MCF 10A (cell line): Measurements from ENCODE around the gene IQCM. TPM values are rescaled to one million over a fixed set of nuclear protein-coding genes. Genes with fewer than 3 reads are reported as not detected.
A peak's percentile ranks its signal among the peaks of the same experiment; 100 is the strongest.

ENCODE experiments used
- BruUV-seq: library from RNA; stranded (reverse); fragments of 400-500 nt; replicated peaks from 2 replicates; lab custom pipeline; 2021; lab: Mats Ljungman, UMichigan
- CTCF ChIA-PET: fragments of 300-600 bp; sonication (Branson Sonifier 250); formaldehyde crosslinking; extraction: SDS; loops from one replicate; lab custom pipeline; 2021; ENCODE audit warnings: antibody characterized with exemption, inconsistent platforms; lab: Yijun Ruan, JAX
- POLR2A ChIA-PET: fragments of 300-600, 350-650 bp; sonication (Branson Sonifier 250); formaldehyde crosslinking; extraction: SDS; loops from one replicate; lab custom pipeline; 2020; ENCODE audit warnings: antibody characterized with exemption, inconsistent platforms; lab: Yijun Ruan, JAX
- DNase-seq: peaks from one replicate; pipeline ENCODE4 v3.0.0-alpha.2; 2018; ENCODE audit not compliant: unreplicated experiment
- H3K27ac Mint-ChIP-seq: one replicate; pipeline ENCODE4 v1.8.0; 2022; ENCODE audit warnings: mild to moderate bottlenecking, low read depth, mixed read lengths; ENCODE audit not compliant: unreplicated experiment
- H3K27me3 Mint-ChIP-seq: one replicate; pipeline ENCODE4 v1.8.0; 2022; ENCODE audit warnings: mixed read lengths; ENCODE audit not compliant: insufficient read depth, unreplicated experiment
- H3K36me3 Mint-ChIP-seq: one replicate; pipeline ENCODE4 v1.8.0; 2022; ENCODE audit warnings: mild to moderate bottlenecking, moderate library complexity, mixed read lengths; ENCODE audit not compliant: insufficient read depth, unreplicated experiment
- H3K4me1 Mint-ChIP-seq: one replicate; pipeline ENCODE4 v1.8.0; 2022; ENCODE audit warnings: mixed read lengths; ENCODE audit not compliant: insufficient read depth, unreplicated experiment
- H3K4me3 Mint-ChIP-seq: one replicate; pipeline ENCODE4 v1.8.0; 2022; ENCODE audit warnings: mild to moderate bottlenecking, moderate library complexity, mixed read lengths; ENCODE audit not compliant: unreplicated experiment
- H3K9me3 Mint-ChIP-seq: one replicate; pipeline ENCODE4 v1.8.0; 2022; ENCODE audit warnings: mixed read lengths; ENCODE audit not compliant: unreplicated experiment
- intact Hi-C: fragments of 100-400 bp; cut with micrococcal nuclease; formaldehyde crosslinking; loops from 2 replicates; pipeline ENCODE4 v1.14.1; 2022
- total RNA-seq: library from RNA; stranded (reverse); gene quantifications from 2 replicates; pipeline ENCODE4 v1.2.3, GENCODE V29; 2022
- TF ChIP-seq, protein P1 (sequence below): fragments of 200-600 bp; IDR thresholded peaks from one replicate; pipeline ENCODE4 v1.8.0; 2022; ENCODE audit warnings: antibody characterized with exemption, mild to moderate bottlenecking; ENCODE audit not compliant: unreplicated experiment

Gene IQCM
- total RNA-seq, 1 experiment from 2014 or later, result not detected

DNA sequence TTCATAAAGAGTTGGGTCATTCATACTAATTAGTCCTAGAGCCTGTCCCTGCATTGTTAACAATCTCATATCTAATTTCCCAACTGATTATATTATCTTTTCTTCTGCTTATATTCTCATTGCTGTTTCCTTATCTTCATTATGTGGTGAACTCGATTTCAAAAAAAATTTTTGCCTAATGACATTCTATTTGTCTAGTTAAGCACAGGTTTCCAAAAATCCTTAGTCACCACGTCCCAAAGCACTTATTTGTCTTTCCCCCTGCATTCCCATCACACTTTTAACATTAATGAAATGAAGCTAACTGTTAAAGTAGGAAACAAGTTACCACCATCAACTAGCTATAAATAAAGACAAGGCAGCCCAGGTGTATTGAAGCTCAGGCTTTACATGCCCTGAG lies 131.1 kb downstream of the IQCM start:
- CTCF ChIA-PET, result no interaction called here
- intact Hi-C loops, result no loop called here
- Mint-ChIP-seq H3K36me3 (no peaks in the 10 kb centered on the region), H3K9me3 (peaks cover 5% of the 10 kb centered on the region), H3K27ac (no peak overlapping the region), H3K27me3 (no peaks in the 10 kb centered on the region), H3K4me3 (no peak overlapping the region), H3K4me1 (no peaks in the 10 kb centered on the region)
- TF ChIP-seq, protein P1, sequence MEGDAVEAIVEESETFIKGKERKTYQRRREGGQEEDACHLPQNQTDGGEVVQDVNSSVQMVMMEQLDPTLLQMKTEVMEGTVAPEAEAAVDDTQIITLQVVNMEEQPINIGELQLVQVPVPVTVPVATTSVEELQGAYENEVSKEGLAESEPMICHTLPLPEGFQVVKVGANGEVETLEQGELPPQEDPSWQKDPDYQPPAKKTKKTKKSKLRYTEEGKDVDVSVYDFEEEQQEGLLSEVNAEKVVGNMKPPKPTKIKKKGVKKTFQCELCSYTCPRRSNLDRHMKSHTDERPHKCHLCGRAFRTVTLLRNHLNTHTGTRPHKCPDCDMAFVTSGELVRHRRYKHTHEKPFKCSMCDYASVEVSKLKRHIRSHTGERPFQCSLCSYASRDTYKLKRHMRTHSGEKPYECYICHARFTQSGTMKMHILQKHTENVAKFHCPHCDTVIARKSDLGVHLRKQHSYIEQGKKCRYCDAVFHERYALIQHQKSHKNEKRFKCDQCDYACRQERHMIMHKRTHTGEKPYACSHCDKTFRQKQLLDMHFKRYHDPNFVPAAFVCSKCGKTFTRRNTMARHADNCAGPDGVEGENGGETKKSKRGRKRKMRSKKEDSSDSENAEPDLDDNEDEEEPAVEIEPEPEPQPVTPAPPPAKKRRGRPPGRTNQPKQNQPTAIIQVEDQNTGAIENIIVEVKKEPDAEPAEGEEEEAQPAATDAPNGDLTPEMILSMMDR, result no peak
- BruUV-seq, result no TSS peak
- POLR2A ChIA-PET, result no interaction called here
- DNase-seq, result no peak

DNA sequence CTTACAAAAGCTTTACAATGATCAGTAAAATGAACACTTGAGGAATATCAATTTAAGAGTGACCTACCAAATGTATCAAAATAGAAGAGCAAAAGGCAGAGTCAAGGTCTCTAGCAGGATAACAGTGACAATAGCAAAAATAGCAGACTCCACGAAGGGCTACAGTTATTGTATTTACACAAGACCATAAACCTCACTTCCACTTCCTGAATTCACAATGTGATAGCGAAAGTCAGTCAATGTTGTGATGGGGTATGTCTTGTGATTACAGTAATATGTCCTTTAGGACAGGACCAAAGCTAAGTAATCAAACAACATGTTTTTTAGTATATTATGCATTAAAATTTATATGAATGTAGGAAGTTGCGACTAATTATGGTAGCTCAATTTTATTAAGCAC lies 139.6 kb downstream of the IQCM start:
- no peak for DNase-seq
- no peak overlapping the region for H3K27ac Mint-ChIP-seq
- H3K9me3 Mint-ChIP-seq, result no peaks in the 10 kb centered on the region
- H3K36me3 Mint-ChIP-seq, result no peaks in the 10 kb centered on the region
- no peak overlapping the region for H3K4me3 Mint-ChIP-seq
- ChIA-PET POLR2A (interaction anchor here (0.6 kb wide), 1 partner anchor 13 kb away, joined by 3 read pairs; no protein-coding TSS in a partner anchor), CTCF (interaction anchor here (0.6 to 0.7 kb wide), 2 partner anchors 9 to 15 kb away, joined by 3 to 4 read pairs; no protein-coding TSS in a partner anchor)
- intact Hi-C loops, result no loop called here
- TF ChIP-seq, protein P1, result no peak
- H3K27me3 Mint-ChIP-seq, result no peaks in the 10 kb centered on the region
- BruUV-seq, result no TSS peak
- H3K4me1 Mint-ChIP-seq, result no peaks in the 10 kb centered on the region

DNA sequence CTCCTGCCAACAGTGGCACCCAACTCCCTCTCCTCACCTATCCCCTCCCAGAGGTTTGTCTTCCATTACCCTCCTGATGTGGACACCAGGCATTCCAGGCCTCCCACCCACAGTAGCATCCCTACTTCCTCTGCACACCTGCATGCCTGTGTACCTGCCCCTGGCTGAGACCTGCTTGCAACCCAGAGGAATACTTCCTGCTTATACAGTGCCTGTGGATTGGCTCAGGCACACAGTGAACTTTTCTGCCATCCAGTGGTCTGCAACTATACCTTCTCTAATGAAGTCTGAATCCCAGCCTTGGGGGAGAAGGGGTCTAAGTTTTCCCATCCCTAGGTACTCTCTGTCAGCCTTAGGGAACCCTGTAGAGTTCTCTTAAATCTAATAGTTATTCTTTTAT lies 169.9 kb downstream of the IQCM start:
- ChIA-PET CTCF (no interaction called here), POLR2A (no interaction called here)
- intact Hi-C loops, result no loop called here
- no peaks in the 10 kb centered on the region for H3K9me3 Mint-ChIP-seq
- H3K27me3 Mint-ChIP-seq, result no peaks in the 10 kb centered on the region
- no peak overlapping the region for H3K4me3 Mint-ChIP-seq
- TF ChIP-seq, protein P1, result no peak
- peak; percentile 4 for DNase-seq
- H3K4me1 Mint-ChIP-seq, result no peaks in the 10 kb centered on the region
- no peak overlapping the region for H3K27ac Mint-ChIP-seq
- no peaks in the 10 kb centered on the region for H3K36me3 Mint-ChIP-seq
- BruUV-seq, result no TSS peak

DNA sequence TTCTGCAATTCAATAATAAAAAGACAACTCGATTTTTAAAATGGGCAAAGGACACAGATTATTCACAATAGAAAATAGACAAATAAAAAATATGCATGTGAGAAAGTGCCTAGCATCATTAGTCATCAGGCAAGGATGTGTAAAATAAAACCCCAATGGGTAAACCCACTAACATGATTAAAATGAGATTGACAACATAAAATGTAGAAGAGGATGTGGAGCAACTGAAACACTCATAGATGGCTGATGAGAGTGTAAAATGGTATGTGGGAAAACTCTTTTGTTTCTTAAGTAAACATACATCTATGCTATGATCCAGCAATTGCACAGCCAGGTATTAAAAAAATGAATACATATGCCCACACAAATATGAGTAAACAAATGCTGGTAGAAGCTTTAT lies 177.6 kb downstream of the IQCM start:
- Mint-ChIP-seq H3K27me3 (no peaks in the 10 kb centered on the region), H3K4me3 (no peak overlapping the region), H3K36me3 (no peaks in the 10 kb centered on the region), H3K27ac (no peak overlapping the region), H3K9me3 (no peaks in the 10 kb centered on the region), H3K4me1 (peaks cover 8% of the 10 kb centered on the region)
- TF ChIP-seq, protein P1, result no peak
- POLR2A ChIA-PET, result no interaction called here
- CTCF ChIA-PET, result interaction anchor here (0.6 kb wide), 1 partner anchor 267 kb away, joined by 3 read pairs; no protein-coding TSS in a partner anchor
- no TSS peak for BruUV-seq
- DNase-seq, result peak; percentile 51
- intact Hi-C loops, result no loop called here
